Nucleus accumbens (tissue), 56 donors: ENCODE measurements around the gene SUMF2.
"Not testable (repeated sequence)": the region's sequence is repeated elsewhere in the genome, so short reads cannot be mapped to it uniquely, and the experiment has no call there.

ENCODE experiments used
- DNase-seq, 56 donors: peaks; one replicate each; lab custom pipeline; 2025; lab: John Stamatoyannopoulos, UW

SUMF2 gene

DNA sequence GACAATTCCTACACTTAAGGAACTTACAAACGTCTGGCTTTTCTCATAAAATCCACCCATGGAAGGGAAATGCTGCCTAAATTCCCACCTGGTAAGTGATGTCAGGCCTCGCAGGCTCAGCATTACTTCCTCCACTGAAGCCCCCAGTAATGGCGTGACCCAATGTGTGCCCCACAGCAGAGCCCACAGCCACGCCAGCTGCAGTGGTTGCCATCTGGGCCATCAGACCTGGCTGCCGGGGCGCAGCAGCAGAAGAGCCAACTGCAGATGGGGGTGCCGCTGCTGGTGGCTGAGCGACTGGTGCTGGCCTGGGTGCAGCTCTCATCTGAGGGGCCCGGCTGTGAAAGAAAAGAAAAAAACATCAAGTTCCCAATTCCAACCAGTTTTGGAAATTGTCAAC, 40.1 kb downstream of the SUMF2 start:
- not testable (repeated sequence) for DNase-seq

DNA sequence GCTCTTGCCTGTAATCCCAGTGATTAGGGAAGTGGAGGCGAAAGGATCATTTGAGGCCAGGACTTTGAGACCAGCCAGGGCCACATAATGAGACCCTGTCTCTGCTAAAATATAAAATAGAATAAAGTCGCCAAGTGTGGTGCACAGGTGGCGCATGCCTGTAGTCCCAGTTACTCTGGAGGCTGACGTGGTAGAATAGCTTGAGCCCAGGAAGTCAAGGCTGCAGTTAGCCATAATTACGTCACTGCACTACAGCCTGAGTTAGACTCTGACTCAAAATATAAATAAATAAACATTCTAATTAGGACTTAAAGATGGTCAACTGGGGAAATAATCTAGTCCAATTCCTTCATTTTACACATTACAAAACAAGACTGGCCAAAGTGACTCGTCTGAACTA, 41.4 kb downstream of the SUMF2 start:
- DNase-seq, result no peak

DNA sequence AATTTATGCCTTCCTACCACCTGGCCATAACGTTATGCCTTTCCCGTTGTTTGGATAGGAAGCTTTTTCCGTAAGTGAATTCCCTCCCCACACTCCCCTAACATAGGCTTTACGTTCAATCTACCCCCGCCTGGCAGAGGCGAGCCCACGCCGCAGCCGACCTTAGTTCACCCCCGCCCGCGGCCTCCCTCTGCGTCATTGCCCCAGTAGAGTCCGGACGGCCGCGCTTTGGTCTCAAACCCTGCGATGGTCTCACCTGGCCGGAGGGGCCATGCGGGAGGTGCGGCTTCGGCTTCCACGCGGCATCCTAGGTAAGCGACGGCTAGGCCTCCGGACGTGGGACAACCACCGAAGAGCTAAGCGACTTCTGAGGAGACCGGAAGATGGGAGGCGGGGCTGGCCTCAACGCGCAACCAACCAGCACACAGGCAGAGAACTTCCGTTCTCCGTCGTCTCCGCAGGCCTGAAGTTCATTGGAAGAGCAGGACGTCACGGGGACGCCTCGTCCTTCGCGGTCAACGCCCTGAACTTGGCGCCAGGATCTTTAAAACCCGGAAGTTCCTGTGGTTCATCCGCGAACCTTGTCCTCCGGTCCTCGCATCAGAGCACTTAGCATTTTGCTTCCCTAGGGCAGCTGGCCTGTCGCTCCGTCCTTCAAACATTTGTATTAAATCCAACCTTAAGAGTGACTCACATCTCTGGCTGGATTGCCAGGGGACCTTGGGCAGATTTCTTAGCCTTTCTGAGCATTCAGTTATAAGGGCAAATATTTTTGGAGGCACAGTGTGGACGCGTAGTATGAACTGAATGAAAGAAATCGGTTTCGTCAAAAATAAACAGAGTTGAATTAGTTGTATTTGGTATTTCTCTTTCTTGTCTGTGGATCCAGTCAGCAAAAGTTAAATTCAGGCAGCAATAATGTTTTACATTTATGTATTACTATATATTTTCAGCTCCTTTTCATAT, 42.3 kb downstream of the SUMF2 start, which contains the start of gene CHCHD2:
Gene CHCHD2 (minus strand): TSS at position 369 of the 966 bp plus-strand sequence. CDS start 63 bp downstream, at position 306.
- DNase-seq, result peak; percentile 62 to 99 (median 95)

DNA sequence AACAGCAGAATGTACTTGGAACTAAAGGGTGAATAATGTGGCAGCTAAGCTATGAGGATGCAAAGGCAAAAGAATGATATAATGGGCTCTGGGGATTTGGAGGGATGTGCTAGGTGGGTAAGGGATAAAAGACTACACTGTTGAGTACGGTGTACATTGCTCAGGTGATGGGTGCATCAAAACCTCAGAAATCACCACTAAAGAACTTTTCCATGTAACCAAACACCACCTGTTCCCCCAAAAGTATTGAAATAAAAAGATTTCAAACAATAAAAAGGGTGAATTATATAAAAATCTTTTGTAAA, 43.8 kb downstream of the SUMF2 start:
- DNase-seq, result no peak

DNA sequence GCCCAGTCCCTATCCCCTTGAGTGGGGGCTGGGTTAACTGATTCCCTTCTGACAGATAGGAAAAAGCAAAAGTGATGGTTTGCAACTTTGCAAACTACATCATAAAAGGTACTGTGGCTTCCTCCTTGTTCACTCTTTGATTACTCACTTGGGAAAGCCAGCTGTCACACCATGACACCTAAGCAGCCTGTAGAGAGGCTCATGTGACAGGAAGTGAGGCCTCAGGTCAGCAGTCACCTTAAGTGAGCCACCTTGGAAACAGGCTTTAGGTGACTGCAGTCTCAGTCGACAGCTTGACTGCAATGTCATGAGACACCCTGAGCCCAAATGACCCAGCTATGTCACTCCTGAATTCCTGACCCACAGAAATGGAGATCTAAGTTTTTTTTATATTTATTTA, 46.5 kb downstream of the SUMF2 start:
- no peak for DNase-seq

DNA sequence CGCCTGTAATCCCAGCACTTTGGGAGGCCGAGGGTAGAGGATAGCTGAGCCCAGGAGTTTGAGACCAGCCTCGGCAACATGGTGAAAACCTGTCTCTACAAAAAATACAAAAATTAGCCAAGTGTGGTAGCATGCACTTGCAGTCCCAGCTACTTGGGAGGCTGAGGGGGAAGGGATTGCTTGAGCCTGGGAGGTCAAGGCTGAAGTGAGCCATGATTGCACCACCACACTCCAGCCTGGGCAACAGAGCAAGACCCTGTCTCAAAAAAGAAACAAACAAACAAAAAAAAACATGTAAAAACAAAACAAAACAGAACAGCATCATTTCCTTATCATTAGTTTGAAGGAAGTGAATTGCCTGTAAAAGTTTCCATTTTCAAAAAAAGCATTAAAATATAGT, 48.2 kb downstream of the SUMF2 start:
- DNase-seq, result not testable (repeated sequence)

DNA sequence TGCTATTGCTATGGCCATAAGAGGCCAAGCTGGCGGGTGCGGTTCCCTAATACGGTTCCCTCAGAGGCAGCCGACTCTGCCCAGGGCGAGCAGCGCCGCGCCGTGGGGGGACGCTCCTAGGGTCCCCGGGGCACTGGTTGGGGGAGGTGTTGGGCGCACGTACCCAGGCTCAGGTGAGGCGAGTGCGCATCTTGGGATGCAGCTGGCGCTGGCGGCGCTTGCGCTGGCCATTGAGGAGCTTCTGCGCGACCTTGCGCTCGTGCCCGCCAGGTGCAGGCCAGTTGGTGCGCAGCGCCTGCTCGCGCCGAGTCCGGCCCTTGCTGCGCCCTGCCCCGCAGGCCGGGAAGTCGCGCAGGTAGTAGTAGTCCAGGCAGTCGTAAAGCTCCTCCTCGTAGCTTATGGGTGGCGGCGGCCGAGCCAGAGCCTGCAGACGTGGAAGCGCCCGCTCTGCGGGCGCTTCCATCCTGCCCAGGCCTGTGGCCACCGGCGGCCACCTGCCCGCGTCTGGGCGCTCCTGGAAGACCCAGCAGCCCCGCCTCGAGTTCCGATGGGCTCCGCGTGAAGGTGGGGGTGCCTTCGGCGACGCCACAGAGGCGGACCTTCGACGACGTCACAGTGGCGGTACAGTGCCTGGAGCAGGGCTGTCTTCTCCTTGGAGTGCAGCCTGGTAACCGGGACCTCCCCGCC, 51.9 kb downstream of the SUMF2 start, which contains the start of gene NUPR2:
Gene NUPR2 (minus strand): TSS at position 566 of the 687 bp plus-strand sequence. CDS start 103 bp downstream, at position 463.
- peak in 7 of 56 donors; percentile 5 to 34 (median 12) for DNase-seq

DNA sequence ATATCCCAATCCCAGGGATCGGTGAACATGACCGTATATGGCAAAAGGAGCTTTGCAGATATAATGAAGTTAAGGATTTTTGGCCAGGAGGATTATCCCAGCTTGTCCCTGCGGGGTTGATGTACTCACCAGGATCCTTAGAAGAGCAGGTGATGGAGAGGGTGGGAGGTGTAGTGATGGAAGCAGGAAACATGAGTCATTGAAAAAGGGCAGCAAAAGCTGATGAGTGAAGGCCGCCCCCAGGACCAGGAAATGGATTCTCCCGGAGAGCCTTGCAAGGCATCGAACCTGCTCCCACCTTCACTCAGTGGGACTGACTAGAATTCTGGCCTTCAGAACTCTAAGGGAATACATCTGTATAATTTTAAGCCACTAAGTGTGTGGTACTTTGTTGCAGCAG, 57.4 kb downstream of the SUMF2 start:
- DNase-seq, result peak in 9 of 56 donors; percentile 4 to 46 (median 18)

DNA sequence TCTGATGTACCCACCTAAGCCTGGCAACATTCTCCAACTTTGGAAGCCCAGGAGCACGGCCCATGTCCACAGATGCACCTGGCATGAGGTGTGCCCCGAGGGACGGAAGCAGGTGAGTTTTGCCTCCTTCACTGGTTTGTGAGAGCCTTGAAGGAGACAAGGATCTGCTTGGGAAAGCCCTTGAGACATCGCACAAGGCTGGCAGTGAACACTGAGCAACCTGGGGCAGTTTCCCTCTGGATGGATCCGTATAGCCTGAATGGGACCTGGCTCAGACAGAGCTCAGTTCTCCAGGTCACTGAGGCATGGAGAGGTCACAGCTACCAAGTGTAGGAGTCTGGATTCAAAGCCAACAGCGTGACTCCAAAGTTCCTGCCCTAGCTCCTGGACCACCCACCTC, 60.9 kb downstream of the SUMF2 start:
- no peak for DNase-seq

DNA sequence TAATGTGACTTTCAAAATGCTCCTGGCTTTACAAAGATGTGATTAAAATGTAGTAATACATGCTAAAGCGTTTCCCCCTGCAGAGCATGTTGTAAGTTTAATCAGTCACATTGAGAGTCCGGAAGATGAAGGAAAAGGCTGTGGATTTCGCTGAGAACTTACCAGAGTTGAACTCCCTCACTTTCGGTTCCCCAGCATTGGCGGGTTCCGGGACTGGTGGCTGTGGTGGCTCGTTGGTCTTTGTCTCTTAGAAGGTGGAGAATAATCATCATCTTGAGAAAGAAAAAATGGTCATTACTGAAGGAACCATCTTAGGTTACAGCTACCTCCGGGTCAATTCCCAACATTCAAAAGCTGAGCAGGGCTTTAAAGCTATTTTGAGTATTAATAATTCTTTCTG, 61.7 kb downstream of the SUMF2 start:
- DNase-seq, result no peak

DNA sequence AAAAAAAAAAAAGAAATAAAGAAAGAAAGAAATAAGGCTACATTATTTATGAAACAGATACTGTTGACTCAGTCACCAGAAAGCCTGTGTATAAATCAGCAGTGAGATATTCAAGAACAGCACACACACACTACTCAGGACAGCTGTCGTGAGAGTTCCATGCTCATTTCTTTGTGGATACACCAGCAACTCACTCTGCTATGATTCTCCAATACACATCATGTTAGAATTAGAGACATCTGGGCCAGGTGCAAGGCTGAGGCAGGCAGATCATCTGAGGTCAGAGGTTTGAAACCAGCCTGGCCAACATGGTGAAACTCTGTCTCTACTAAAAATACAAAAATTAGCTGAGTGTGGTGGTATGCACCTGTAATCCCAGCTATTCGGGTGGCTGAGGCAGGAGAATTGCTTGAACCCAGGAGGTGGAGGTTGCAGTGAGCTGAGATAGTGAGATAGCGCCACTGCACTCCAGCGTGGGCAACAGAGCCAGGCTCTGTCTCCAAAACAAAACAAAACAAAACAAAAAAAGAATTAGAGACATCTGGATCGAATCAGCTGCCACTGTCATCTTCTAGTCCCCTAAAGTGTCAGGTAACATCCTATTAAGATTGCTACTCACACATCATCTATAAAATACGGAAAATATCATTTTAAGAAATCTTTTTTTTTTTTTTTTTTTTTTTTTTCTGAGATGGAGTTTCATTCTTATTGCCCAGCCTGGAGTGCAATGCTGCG, 63.3 kb downstream of the SUMF2 start:
- no peak for DNase-seq
